Activated gamma-delta T cell (primary cell): ENCODE results near the gene MAGIX.

Experiments used
- DNase-seq: peaks from one replicate; lab custom pipeline; 2025; lab: John Stamatoyannopoulos, UW

The MAGIX gene

DNA sequence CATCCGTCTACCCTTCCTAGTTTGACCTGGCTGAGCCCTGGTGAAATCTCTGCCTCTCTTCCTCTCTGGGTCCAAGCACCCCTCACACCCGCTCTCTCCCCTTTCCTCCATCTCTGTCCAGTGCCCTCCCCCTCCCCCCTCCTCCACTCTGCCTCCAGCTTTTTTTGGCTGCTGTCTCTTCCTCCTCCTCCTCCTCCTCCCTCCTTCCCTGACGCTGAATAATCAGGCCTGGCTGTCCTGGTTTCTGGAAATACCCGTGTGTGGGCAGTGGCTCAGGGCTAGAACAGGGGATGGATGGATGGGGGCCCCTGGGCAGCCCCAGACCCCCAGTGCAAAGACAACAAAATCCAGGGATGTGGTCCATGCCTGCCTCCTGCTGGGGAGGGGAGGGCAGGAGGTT lies 42.2 kb downstream of the MAGIX start:
- no peak for DNase-seq

DNA sequence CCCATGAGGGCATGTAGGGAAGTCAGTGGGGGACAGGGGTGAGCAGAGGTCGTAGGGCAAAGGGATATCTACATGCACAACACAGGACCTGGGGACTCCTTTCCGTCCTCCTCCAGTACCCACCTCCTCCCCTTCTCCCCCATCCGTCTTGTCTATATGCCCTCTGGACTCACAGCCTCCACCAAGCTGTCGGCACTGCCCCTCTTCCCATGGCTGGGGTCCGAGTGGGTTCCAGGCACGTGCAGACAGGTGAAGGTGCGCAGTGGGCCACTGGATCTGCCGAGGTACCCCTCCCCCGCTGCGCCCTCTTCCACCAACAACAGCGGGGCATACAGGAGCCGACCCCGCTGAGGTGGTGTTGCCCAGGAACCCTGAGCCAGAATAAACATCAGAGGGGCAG lies 42.9 kb downstream of the MAGIX start:
- no peak for DNase-seq

DNA sequence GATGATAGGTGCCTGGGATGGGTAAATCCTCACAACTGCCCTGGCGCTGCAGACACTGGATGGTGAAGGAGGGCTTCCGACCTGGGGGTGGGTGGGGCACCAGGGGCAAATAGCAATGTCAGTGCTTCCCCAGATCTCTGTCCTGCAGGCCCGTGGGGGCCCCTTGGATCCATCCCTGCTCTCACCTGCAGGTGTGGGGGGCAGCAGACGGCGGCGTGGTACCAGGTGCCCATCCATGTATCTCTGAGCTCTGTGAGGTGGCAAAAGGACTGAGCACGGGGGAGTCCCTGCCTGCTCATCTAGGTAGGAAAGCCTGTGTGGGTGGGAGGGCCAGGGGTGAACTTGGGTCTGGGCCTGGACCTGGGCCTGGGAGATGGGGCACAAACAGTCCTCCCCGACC lies 44.0 kb downstream of the MAGIX start:
- no peak for DNase-seq

DNA sequence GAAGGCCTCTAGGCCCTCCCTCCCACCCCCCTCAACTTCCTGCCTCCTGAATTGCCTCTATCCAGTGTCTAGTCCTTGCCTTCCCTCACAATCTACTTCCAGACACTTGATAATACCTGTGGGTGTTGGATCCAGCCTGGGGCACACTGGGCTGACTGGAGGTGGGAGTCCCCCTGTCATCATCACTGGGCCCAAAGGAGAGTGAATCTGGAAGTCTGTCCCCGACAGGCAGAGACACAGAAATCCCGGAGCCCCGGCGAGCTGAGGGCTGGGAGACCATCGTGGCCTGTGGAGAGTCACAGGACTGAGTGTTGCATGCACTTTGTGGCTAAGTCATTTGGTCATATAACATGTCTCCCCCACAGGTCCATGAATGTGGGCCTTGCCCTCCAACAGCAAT lies 45.8 kb downstream of the MAGIX start:
- no peak for DNase-seq

DNA sequence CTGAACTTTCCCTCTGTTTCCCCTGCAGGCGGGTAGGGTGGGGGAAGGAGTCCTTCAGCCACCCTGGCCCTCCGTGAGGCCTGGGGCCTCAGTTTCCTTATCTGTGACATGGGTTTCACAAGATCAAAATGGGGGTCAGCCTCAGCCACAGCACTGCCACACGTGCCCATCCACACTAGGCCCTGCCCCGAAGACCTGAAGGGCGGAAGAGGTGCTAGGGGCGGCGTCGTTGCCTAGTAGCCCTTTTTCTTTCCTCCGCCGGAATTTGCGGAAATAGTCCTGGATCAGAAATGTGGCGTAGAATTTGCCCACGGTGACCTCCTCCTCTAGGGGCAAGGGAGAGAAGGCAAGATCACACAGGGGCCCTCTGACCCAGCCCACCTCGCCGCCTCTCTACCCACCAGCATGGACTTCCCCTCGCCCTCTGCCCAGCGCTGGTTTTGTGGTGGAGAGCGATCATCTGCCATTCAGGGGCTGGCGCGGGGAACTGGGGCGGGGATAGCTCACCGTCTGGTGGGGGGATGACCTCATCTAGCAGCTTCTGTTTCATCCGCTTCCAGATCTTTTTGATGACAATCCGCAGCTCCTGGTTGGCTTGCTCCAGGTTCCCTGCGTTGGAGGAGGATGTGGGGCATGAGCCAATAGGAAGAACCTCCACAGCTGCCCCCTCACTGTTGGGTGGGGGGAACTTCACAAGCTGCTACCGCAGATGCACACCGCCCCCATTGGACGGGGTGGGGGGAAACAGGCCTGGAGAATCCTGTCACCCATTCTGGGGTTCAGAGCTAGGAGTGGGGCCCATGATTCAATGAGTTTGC lies 47.1 kb downstream of the MAGIX start:
- DNase-seq: no peak

DNA sequence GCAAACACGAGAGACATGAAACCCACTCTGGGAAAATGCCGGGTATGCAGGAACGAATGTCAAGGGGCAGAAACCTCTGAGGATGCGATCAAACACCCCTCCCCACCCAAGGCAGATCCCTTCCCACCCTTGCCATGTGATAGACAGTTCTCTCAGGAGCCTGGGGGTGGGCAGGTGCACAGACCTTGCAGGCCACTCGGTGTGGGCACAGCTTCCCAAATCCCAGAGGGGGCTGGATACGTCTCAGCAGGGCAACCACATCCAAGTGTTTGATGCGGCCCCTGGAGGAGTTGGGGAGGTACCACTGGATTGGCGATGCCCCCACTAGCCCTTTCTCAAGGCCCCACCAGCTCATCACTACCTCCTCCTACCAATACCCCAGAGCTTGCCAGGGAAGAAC lies 47.8 kb downstream of the MAGIX start:
- no peak for DNase-seq

DNA sequence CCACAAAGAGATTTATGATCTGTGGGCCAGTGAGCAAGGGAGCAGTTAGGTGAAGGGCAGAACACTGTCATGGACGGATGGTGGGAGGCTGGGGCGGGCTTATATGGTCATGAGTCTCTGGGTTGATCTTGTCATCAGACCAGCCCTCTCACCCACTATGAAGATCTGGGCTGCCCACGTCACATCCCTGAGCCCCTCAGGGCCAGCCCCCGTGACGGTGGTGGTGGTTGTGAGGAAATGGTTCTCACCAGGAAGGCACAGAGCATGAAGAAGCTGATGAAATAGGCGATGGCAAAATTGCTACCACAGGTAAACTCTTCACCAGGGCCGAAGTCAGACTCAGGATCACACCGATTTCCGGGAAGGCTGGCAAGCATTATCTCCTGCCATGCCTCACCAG lies 48.5 kb downstream of the MAGIX start:
- no peak for DNase-seq

DNA sequence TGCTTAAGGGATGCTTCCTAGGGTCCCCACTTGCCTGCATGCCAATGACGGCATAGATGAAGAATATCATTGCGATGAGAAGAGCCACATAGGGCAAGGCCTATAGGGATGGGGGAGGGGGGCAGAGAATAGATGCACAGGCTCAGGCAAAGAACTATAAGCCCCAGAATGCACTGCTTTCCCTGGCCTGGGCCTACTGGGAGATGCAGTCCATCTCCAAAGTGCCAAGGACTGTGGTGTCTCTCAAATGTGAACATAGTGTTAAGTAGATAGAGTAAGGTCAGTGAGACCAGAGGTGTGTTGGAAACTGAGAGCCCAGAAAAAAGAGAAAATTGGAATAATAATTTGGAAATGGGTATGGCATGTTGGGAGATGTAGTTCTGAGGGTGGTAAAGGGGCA lies 49.7 kb downstream of the MAGIX start:
- no peak for DNase-seq

DNA sequence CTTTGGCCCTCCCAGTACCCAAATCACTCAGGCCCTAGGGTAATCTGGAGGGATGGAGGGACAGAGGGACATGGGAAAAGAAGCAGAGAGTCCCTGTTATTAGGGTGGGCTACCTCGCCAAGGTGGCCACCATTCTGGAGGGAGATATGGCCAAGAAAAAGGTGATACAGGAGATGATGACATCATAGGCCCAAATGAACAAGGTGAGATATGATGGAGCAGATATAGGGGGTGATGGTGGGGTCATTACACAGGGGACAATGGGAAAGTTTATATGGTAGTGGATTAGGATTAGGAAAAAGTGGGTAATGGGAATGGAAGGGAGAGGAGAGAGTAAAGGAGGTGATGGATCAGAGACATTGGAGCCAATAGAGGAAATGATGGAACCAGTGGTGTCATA lies 50.3 kb downstream of the MAGIX start:
- DNase-seq: no peak

DNA sequence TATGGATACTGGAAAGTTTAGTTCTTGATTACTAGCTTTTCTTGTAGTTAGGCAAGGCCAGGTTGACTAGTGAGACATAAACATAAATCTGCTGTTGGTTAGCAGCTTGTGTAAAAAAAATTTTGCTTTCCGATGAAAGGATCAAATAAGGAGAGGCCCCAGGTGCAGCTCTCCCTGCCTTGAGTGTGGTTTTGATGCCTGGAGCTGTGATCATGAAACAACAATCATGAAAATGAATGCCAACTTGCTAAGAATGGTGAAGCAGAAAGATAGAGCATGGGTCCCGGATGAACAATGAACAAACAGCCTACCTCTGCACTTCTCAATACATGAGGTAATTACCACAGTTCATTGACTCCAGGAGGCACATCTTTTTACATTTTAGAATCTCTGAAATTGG lies 51.9 kb downstream of the MAGIX start:
- DNase-seq: no peak

DNA sequence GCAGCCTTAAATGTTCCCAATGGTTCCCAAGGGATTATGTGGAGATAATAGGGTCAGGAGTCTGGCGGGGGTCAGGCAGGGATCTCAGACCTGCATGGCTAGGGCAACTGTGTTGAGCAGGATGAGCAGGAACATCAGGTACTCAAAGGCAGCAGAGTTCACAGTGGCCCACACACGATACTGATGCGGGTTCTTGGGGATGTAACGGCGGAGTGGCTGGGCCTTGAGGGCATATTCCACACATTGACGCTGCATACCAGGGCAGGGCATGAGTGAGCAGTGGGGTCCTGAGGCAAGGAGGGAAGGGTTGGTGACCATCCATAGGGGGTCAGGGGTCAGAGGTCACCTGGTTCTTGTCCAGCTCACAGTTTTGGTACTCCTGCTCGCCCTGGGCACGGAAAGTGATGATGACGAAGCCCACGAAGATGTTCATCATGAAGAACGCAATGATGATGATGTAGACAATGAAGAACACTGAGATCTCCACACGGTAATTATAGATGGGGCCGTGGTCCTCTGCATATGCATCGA lies 52.5 kb downstream of the MAGIX start:
- no peak for DNase-seq
